ENCODE results near the gene UMAD1.

Gene UMAD1

GRCh38 chr7:7695111-7695817, 54.7 kb downstream of the UMAD1 start:
- no peak for DNase-seq

DNA sequence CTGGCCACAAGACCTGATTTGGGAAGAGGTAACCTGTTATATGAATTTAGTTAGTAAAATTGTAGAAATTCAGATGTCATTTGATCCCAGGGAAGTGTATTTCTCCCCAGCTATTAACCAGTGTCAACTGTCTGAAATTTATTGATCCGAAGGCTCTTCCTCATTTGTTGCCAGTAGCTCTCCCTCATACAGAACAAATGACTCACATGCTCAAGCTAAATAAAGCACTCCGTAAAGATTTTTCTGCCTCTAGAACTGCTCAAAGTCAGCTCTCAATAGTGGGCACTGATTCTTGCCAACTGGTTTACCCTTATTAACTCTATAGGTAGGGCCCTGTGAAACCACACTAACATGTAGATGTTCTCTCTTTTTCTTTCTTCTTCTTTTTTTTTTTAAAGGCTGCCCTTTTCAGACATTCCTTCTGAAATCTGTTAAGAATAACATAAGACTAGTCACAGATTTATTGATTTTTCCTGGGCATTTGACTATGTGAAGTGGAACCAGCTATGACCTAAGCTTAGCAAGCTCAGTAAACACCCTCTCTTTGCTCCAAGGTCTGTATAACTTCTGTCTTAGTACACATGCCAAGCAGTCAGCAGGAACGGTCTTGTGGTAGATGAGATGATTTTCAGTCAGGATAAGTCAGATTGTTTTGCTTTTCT, 56.0 kb downstream of the UMAD1 start:
- DNase-seq = no peak

DNA sequence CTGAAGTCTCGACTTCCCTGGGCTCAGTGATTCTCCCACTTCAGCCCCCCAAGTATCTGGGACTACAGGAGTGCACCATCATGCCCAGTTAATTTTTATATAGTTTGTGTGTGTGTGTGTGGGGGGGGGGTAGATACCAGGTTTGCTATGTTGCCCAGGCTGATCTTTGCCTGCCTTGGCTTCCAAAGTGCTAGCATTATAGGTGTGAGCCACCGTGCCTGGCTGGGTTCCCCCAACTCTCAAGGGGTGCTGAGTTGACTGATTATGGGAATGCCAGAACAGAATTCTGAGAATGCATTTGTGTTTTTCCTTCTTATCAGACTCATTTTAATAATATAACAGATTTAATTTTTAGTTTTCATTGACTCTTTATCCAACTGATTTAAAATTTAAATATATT, 58.4 kb downstream of the UMAD1 start:
- DNase-seq = no peak

DNA sequence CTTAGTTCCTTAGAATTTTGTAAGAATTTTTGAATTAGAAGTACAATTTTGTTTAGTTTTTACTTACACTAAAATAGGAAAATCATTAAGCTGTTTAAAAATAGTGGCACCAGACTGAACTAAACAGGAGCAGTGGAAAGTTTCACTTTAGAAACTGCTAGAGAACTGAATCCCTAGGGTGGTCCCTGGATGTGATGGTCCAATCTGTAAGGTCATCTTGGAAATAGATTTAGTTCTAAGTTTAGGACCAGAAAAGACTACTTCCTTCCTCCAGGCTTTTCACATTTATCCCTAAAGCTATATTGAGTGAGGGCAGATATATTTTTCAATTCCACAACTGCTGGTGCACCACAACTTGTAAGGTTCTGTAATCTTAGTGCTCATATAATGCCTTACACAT, 58.8 kb downstream of the UMAD1 start:
- no peak for DNase-seq

- no peak for DNase-seq
These were observed 59.4 kb downstream of the UMAD1 start for GRCh38 chr7:7699970-7700369.

- no peak for DNase-seq
These were observed 61.0 kb downstream of the UMAD1 start for GRCh38 chr7:7701527-7701926.

DNA sequence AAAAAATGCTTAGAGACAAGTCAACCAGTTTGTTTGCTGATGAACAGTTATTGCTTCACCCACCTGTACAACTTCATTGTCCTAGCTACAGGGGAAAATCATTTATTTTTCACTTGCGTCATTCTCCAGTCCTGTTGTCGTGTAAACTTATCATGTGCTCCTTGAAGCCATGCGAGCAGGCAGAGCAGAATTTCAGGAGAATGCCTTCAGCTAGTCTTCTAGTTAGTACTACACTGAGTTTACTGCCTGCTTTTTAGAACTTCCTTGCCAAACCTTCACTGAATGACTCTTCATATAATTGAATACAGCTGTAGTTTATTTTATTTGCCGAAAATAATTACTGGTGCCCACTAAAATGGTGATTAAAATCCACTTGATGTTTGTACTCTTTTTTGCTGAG, 62.3 kb downstream of the UMAD1 start:
- no peak for DNase-seq

DNA sequence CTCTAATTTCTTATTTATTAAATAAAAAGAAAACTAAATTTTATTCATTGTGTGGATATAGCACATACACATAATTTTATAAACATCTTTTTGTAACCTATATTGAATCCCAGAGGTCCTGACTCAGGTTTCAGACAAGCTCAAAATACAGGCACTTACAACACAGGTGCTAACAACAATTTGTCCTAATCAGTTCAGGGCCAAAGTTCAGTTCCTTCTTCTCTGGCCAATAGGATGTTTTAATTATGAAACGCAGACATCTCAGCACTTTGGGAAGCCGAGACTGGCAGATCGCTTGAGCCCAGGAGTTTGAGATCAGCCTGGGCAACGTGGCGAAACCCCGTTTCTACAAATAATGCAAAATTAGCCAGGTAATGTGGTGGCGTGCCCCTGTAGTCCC, 62.9 kb downstream of the UMAD1 start:
- DNase-seq = no peak

- no peak for DNase-seq
These were observed 64.3 kb downstream of the UMAD1 start for GRCh38 chr7:7704867-7705266.

- no peak for DNase-seq
These were observed 64.8 kb downstream of the UMAD1 start for GRCh38 chr7:7705318-7705717.

- no peak for DNase-seq
These were observed 65.6 kb downstream of the UMAD1 start for GRCh38 chr7:7706101-7706511.

DNA sequence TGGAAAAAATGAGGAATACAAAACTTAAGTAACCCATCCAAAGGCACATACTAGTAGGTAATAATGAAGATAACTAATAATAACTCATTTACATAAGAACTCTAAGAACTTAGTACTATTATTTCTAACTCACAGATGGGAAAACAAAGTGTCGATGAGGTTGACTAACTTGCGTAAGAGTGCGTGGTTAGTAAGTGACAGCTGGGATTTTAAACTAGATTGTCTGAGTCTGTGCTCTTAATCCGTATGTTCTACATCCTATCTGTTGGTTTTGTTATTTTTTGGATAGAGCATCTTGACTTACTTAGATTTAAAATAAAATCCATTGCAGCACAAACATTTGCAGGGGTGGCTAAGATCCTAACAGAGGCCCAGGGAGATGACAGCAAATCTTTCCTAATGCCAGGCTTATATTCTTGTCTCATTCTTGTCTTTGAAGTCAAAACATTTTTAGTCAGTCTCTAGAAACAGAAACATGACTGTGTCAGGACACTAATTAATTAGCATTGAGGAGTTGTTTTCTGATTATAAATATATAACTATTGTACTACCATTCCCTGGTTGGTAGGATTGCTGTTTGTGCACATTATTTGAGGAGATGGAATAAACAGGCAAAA, 66.1 kb downstream of the UMAD1 start:
- no peak for DNase-seq

- no peak for DNase-seq
These were observed 66.7 kb downstream of the UMAD1 start for GRCh38 chr7:7707246-7707645.

- no peak for DNase-seq
These were observed 67.3 kb downstream of the UMAD1 start for GRCh38 chr7:7707806-7708205.

DNA sequence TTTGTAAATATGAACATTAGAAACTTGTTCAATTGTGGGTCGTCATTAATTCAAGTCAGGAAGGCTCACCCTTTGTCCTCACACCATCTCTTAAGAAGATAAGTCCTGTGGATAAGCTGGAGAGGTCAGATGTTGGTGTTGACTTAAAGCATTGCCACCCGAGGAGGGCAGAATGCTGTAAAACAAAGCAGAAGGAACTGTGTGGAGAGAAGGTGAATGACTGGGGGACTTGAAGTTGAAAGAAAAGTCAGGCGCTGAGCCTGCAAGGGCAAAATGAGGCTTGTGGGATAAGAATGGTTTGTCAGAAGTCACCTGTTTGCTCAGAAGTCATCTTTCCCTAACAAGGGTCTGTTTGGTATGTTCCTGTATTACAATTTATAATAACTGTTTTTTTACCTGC, 68.7 kb downstream of the UMAD1 start:
- no peak for DNase-seq

- no peak for DNase-seq
These were observed 69.9 kb downstream of the UMAD1 start for GRCh38 chr7:7710469-7710868.

DNA sequence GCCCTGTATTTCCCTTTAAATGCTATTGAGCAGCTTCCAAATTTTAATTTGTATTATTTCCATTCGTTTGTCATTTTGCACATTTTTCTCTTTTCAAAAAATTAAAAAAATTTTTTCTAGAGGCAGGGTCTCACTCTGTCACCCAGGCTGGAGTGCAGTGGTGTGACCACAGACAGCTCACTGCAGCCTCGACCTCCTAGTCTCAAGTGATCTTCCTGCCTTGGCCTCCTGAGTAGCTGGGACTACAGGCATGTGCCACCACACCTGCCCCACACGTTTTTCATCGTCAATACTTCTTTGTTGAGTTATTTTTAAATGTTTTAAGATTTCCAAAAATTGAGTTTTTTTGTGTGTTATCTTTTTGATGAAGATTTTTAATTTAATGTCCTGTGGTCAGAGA, 73.2 kb downstream of the UMAD1 start:
- DNase-seq = no peak

- DNase-seq = no peak
These were observed 77.9 kb downstream of the UMAD1 start, which contains the start of gene RPA3 for GRCh38 chr7:7718492-7718891. Gene RPA3, minus strand, starts transcription at chr7:7718607. Its CDS starts 78,189 bp downstream, at chr7:7640418.

GRCh38 chr7:7719236-7719635, 78.7 kb downstream of the UMAD1 start:
- DNase-seq = no peak

DNA sequence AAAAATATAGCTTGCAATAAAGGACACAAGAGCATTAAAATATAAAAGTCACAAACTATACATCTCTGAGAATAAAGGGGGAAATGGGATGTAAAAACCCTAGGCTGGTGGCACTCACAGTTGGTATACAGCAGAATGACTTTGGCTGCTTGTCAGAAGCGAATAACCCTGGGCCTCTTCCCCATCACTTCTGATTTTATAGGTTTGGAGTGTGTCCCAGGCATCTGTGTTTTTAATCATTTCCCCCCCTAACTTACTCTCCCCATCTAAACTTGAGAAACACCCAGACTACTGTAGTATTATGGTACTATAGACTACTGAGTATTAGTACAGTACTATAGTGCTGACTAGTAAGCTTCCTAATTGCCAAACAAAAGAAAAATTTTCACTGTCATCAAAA, 79.6 kb downstream of the UMAD1 start:
- no peak for DNase-seq

DNA sequence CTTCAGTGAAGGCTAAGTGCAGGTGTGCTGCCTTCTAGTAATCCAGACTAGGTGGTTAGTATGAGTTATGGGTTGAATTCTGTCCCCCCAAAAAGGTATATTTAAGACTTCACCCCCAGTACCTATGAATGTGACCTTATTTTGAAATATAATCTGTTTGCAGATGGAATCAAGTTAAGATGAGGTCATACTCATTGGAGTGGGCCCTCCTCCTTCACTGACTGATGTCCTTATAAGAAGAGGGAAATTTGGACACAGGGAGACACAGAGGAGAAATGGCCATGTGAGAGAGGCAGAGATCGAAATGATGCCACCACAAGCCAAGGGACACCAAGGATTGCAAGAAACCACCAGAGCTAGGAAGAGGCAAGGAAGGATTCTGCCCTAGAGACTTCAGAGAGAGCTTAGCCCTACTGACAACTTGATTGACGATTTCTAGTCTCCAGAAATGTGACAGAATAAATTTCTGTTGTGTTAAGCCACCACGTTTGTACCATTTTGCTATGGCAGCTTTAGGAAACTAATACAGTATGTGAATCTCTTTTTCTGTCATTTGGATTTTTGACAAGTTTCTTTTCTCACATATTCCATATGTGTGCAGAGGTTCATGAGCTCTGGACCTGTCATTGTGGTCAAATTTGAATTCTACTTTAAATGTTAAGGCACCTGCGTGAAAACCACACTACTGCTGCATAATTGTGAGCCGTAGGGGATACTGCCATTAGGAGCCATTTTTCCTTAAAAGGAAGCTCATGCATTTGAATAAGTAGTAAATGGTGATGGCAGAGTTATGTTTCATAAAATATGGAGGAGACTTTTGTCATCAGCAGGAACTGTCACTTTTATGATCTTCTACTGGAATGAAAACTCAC, 80.4 kb downstream of the UMAD1 start:
- DNase-seq = no peak

- DNase-seq = no peak
These were observed 91.2 kb downstream of the UMAD1 start for GRCh38 chr7:7731732-7732131.

DNA sequence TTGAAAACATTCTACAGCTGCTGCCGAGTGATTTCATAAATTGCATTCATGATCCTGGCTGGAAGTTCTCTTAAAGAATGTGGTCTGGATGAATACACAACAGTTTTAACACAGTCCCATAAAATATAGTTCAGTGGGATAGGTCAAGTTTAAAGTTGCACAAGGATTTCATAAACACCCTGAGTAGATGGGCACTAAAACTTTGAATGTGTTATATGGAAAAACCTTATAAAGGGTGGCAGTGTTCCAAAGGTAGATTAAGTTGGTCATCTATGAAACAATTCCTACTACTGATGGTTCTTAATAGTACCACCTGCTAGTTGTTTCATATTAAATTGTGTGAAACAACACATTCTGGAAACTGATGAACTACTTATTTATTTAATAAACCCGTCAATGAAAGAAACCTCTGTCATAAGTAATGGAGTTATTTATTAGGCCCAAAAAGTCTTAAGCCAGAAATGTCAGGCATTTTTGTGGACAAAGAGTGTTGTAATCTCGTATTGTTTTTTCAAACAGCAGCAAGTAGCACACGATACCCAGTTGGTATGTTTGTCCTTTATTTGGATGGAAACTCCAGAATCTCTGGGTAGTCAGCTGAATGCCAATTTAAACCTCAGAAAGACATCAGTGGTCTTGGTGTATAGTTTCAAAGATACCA, 92.2 kb downstream of the UMAD1 start:
- DNase-seq = no peak
